HG02981 (cell line): Measurements from ENCODE around the gene CEP112.
"Not testable (repeated sequence)": the region's sequence is repeated elsewhere in the genome, so short reads cannot be mapped to it uniquely, and the experiment has no call there.

ENCODE experiments used
- ATAC-seq: cut with Tn5 transposase; IDR thresholded peaks from one replicate; pipeline ENCODE4 v1.9.1; 2021; ENCODE audit warnings: mild to moderate bottlenecking, moderate library complexity; ENCODE audit not compliant: unreplicated experiment

The CEP112 gene

GRCh38 chr17:65750166-65750565, 441.8 kb downstream of the CEP112 start:
- no peak for ATAC-seq

DNA sequence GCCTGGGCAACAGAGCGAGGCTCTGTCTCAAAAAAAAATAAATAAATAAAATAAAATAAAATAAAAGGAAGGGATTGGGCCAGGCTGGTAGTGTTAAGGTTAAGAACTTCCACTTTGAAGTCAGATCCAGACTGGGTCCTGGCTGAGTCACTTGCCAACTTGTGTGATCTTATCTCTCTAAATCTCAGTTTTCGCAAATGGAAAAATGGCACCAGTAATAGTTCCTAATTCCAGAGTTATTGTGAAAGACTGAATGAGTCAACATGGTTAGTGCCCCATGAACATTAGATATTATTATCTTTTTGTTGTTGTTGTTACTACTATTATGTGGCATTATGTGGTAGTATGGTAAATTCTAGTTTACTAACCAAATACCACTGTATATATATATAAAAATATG, 442.5 kb downstream of the CEP112 start:
- ATAC-seq, result no peak

GRCh38 chr17:65745241-65745640, 446.7 kb downstream of the CEP112 start:
- no peak for ATAC-seq

- ATAC-seq, result no peak
These were observed 448.7 kb downstream of the CEP112 start for GRCh38 chr17:65743308-65743655.

DNA sequence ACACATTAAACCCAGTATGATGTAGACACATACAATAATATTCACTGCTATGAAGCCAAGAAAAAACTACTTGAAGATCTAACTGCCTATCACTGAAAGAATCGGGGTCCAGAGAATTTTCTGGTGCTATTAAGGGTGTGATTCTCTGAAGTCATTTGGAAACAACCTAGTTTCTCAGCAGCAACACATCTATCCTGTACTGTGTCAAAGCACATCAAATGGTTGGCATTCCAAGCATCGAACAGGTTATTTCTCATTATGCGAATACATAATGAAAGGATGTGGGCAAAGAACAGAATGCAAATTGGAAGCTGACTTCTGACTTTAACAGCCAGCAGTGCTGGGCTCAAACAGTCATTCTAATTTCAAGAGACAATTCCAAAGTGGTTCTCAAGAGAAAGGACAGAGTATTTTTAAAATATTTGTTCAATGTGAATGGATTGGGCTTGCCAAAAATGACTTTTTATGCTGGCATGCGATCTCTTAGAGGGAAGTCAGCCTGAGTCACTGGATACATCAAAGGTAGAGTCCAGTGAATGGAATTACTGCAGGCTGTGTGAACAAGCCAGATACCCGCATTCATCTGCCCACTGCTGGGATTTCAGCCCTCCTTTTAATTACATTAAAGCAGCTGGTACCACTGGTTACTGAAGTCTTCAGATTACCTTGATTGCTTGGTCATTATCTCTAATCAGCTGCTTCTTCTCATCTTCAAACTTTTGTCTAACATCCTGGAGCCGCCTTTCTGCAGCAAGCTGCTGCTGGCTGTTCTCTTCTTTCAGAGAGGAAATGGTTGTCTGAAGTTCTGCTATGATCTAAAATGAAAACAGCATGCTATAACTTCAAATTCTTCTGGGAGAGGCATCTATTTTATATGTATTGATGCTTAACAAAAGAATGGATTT, 449.3 kb downstream of the CEP112 start:
- no peak for ATAC-seq

DNA sequence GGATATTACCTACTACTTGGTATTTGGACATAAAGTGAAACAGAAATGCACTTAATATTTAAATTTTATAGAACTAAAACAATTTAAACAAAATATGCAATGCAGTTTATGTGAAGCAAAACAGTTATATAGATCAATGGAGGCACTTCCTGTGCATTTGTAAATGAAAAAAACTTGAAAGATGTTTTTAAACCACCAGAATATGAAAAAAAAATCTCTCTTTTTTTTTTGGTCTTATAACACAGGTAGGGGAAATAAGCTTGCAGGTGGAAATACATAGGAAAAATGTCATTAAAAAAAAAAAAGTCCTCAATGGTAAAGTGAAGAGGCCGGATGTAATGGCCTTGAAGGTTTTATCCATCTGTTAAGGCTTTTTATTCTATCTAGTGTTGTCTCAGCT, 450.2 kb downstream of the CEP112 start:
- ATAC-seq, result no peak

GRCh38 chr17:65739034-65739433, 452.9 kb downstream of the CEP112 start:
- ATAC-seq, result no peak

DNA sequence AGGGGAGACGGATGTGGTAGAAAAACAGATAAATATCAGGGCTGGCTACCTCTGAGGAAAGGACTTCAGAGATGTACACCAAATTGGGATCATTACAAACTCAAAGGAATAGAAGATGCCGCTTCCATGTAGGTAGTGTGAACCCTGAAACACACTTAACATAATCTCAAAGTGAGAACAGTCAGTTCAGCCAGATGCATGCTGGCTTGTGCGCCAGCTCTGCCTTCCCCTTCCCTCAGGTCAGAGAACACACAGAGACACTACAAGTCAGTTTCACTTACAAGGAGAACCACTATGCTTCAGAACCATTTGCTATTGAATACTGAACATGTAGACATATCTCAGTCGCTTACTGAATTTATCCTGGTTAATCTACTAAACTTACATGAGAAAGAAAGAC, 454.5 kb downstream of the CEP112 start:
- no peak for ATAC-seq

GRCh38 chr17:65733314-65733713, 458.6 kb downstream of the CEP112 start:
- no peak for ATAC-seq

DNA sequence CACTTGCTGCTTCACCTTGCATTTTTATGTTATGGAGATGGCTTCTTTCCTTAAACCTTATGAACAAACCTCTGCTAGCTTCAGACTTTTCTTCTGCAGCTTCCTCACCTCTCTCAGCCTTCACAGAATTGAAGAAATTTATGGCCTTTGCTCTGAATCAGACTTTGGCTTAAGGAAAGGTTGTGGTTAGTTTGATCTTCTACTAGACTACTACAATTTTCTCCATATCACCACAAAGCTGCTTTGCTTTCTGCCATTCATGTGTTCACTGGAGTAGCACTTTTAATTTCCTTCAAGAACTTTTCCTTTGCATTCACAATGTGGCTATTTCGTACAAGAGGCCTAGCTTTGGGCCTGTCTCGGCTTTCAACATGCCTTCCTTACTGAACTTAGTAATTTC, 459.3 kb downstream of the CEP112 start:
- ATAC-seq, result not testable (repeated sequence)

GRCh38 chr17:65730711-65731169, 461.2 kb downstream of the CEP112 start:
- no peak for ATAC-seq

GRCh38 chr17:65729207-65729606, 462.7 kb downstream of the CEP112 start:
- no peak for ATAC-seq

GRCh38 chr17:65727832-65728231, 464.1 kb downstream of the CEP112 start:
- ATAC-seq, result no peak

DNA sequence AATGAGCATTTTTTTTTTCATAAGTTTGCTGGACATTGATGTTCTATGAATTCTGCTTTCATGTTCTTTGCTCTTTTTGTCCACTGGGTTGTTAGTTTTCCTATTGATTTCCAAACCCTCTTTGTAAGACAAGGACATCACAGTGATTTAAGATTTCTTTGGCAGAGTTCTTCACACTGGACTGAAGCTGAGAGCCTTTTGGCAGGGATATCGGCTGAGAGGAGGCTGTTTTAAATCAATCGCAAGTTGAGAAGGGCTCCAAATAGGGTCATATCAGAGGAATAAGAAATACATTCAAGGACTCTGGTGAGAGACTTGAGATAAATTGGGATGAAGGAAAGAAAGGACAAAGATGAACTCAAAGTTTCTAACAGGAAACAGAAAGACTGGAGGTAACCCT, 464.7 kb downstream of the CEP112 start:
- ATAC-seq, result no peak

DNA sequence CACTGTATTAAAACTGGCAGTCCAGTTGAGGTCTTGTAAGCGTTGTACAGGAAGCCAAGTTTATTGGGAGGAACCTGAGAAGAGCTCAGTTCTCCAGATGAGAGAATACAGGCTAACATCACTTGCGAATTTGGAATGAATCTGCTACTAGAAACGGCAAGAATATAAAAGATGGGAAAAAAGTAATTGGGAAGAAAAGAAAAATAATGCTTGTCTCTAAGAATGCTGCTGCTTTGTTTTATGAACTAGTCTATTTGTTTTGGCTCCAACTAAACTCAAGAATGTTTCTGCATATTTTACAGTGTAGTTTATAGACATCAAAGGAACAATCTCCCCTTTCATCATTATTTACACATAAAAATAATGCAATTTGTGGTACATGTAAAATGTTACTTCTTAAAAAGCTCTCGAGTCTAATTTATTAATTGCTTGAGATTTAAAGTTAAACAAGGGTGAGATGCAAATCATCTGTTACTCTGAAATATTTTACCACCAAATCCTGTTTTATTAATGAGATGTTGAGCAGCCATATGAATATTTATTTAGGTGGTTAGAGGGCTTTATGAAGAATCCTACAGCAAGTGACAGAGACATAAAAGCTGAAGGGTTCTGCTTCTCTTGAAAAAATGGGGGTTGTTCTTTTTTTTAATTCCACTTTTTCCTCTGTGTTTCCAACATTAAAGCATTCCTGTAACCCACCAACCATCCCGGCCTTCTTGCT, 468.3 kb downstream of the CEP112 start:
- ATAC-seq, result no peak

GRCh38 chr17:65718601-65719000, 473.3 kb downstream of the CEP112 start:
- no peak for ATAC-seq

DNA sequence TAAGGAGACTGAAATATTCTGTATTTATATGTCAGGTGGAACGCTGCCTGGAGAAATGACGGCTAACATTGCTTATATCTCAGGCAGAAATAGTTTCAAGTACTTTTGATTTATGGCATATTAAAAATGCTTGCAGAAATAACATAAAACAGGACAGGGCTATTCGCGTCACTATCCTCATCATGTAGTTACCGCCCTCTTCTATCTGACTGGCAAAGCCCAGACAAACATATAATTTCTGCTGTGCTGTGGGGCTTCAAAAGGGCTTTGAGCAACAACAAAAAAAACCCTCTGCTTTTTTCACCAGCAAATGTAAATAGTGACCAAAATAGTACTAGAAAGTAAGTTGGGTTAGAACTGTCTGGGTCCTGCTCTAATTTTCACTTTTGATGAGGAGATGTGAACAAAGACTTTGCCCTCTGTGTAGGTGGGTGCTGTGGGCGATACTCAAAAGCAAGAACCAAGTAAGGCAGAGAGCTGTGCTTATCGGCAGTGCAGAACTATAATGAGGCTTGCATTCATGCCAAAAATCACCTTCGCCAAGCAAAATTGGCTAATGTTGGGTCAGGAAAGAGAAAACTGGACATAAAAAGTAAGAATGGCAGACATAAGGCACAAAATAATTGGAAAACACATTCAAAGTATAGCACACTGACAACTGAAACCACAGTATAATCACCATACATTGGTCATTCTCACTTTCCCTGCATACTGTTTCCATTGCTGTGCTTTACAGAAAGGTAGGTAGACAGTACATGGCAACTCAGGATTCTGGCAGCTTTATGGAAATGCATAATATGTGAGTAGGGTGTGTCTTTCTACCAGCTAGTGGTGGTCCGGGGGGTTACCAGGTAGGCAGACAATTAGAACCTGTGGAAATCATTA, 479.3 kb downstream of the CEP112 start:
- ATAC-seq, result no peak

DNA sequence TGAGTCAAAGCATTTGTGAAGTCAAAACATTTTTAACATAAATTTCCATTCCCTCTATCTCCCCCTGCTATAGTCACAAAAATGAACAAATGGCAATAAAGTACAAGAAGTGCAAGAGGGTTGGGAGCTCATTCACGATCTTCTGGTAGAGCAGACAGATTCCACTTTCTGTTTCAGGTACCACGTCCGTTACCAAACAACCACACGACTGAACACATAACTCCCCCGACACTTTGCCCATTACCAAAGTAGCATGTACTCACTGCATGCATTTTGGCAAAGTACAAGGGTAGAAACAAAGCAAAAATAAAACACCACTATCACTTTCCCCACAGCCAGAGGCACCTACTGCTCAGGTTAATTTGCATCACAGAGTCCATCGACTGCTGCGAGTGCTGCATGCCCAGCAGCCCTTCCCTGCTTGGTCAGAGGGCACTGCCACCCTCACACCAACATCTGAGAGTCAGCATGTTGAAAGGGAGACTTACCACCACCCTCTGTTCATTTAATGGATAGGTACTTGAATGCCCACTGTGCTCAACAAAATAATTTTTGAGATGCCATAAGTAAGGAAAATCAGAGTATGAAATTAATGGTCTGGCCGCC, 480.2 kb downstream of the CEP112 start:
- ATAC-seq, result no peak

GRCh38 chr17:65707780-65708179, 484.2 kb downstream of the CEP112 start:
- ATAC-seq, result no peak

- ATAC-seq, result no peak
These were observed 487.2 kb downstream of the CEP112 start for GRCh38 chr17:65704731-65705130.

GRCh38 chr17:65703891-65704290, 488.0 kb downstream of the CEP112 start:
- ATAC-seq, result no peak
